EL (cell line): ENCODE data around the gene FTMT.
"Not testable (repeated sequence)": the region's sequence is repeated elsewhere in the genome, so short reads cannot be mapped to it uniquely, and the experiment has no call there.

Experiments used
- DNase-seq: peaks from one replicate; pipeline ENCODE4 v3.0.0-alpha.2; 2016

Gene FTMT

GRCh38 chr5:121851643-121852574 is at the start of gene FTMT:
Gene FTMT, plus strand, starts transcription at chr5:121851882. Its CDS starts 82 bp downstream, at chr5:121851964.
- DNase-seq, result no peak

- DNase-seq, result not testable (repeated sequence)
Measured at GRCh38 chr5:121805251-121805650, 46.4 kb upstream of the FTMT start.

DNA sequence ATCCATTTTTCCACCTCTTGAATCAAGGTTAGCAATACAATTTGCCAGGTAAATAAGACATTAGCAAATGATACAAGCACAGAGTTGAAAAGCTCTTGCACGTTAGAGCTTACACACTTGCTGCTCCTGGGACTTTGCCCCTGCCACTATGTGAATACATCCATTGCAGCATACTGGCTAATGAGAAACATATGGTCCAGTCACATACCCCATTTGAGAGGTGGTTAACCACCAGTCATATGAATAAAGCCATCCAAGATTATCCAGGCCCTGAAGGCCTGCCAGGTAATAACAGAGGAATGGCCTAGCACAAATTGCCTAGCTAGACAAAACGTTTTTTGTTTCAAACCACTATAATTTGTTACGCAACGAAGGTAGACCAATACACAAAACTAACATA is 45.8 kb upstream of the FTMT start:
- DNase-seq, result peak; percentile 24

GRCh38 chr5:121816164-121816563 is 35.5 kb upstream of the FTMT start:
- no peak for DNase-seq

- DNase-seq, result no peak
Measured at GRCh38 chr5:121819682-121820261, 31.9 kb upstream of the FTMT start.

GRCh38 chr5:121833617-121834016 is 18.1 kb upstream of the FTMT start:
- no peak for DNase-seq

GRCh38 chr5:121834021-121834420 is 17.7 kb upstream of the FTMT start:
- no peak for DNase-seq

DNA sequence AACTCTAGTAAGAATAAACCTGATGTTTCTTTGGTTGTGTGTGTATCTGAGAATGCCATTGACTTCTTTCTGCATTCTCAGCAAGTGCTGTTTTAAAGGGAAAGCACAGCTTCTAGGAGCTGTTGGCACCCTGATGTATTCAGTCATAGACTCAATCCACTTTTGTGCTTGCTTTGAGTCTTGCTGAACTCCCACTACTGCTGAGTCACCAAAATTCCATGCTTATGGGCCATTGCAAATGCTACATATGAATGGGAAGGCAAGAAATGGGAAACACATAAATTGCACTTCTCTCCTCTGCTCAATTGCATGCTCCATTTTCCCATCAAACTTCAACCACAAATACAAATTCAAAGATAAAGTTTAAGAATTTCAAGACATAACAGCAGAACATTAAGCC is 9.8 kb upstream of the FTMT start:
- no peak for DNase-seq

- DNase-seq, result no peak
Measured at GRCh38 chr5:121850272-121850671, 1.4 kb upstream of the FTMT start.

- no peak for DNase-seq
Measured at GRCh38 chr5:121853850-121854249, 2.2 kb downstream of the FTMT start.

DNA sequence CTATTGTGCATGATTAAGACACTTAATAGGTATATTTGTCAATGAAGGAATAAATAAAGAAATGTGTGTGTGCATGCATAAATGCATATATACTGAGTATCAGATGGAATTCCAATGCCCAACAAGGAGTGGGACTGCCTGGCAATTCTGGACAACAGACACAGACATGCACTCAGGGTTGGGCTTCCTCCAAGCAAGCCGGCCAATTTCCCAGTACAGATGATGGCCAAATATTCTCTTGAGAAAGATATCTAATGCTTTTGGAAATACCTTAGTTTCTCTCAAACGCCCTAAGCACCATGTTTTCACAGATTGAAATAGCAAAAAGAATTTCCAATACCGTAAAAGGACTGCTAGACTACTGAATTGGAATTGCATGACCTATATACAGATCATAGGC is 11.1 kb downstream of the FTMT start:
- no peak for DNase-seq

DNA sequence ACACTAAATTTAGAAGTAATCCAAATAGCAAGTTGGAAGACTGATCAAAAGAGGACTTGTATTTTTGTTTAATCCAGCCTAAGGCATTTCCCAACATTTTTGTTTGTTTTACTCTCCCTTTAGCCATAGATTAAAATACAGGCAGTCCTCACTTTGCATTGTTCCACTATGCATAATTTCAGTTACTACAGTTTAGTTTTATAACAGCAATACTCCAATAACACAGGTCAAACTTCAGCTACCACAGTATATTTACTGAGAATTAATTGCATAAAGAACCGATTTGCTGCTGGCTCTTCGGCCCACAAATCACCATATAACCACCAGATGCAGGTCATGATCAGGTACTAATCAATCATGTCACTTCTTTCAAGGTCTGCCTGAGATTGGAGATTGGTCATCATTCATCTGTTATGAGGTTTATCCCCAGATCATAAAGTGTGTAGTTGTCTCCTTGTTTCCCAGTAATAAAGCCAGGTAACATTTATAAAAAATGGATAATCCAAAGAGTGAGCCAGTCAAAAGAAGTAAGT is 12.1 kb downstream of the FTMT start:
- no peak for DNase-seq

DNA sequence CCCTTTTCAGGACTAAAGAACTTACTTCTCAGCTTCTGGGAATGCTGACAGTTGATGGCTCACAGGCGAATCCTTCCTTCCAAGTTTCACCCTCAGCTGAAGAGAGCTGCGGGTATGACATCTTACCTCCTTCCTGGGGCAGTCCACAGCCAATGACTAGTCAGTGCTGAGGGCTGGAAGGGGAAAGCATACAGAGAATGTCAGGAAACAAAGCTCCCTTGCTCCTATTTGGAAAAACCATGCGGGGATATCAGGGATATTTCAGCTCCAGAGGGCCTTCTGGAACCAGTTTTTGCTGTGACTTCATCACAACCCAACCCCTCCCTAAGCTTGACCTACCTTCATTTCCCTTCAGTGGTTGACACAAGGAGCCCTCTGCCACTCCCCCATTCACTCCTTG is 15.7 kb downstream of the FTMT start:
- no peak for DNase-seq

DNA sequence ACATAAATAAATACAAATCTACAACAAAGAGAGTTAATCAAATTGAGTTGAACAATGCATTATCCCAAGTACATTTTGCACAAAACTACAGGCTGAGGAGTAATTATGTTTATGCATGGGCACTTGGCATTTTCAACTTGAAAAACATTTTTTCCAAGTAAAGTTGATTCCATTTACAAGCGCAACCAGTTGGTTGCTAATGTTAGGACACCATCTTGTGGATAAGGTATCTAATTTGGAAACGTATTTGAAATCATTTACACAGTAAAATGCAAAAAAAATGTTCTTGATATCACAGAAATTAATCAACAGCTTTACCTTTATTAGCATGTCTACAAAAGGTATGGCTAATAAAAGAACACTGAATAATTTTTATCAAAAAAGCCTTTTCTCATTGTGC is 18.8 kb downstream of the FTMT start:
- DNase-seq, result peak; percentile 4

GRCh38 chr5:121872856-121873255 is 21.2 kb downstream of the FTMT start:
- DNase-seq, result no peak

GRCh38 chr5:121873409-121873808 is 21.7 kb downstream of the FTMT start:
- no peak for DNase-seq

DNA sequence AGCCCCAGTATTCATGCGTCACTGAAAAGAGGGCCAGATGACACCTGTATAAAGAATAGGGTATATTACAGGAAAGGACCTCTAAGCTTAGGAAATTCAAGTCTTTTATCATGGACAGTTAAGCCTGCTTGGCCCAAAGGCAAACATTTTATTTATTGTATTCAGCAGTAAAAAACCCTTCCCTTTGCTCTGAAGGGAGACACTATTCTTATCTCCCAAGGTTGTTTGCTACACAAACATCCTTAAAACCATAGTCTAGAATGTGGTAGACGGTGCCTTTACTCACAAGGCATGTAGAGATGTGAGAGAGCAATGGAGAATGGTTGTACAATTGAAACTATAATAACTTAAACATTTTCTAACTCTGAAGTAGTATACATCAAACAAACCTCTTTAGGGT is 33.9 kb downstream of the FTMT start:
- no peak for DNase-seq

GRCh38 chr5:121887727-121888126 is 36.0 kb downstream of the FTMT start:
- DNase-seq, result no peak

DNA sequence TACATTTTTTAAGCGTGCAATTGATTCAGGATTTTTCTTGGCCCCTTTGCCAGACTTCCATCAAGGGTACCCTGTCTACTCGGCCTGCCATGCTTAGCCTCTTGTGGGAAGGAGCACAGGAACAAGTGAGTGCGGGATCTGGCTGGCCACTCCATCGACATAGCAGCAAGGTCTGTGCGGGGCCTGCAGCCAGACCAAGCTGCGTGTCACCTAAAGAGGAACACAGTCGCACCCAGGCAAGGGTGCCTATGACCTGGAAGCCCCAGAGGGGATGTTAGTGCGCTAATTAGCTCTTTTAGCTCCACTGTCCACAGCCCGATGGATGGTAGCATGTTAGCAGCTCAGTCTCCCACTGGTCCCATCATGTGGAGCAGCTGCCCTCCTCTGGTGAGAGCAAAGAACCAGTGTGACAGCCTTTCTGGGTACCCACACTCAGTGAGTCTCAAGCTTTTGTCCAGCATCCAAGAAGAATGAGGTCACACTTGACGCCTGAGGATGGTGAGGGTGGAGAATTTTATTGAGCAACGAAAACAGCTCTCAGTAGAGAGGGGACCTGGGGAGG is 38.7 kb downstream of the FTMT start:
- DNase-seq, result no peak

DNA sequence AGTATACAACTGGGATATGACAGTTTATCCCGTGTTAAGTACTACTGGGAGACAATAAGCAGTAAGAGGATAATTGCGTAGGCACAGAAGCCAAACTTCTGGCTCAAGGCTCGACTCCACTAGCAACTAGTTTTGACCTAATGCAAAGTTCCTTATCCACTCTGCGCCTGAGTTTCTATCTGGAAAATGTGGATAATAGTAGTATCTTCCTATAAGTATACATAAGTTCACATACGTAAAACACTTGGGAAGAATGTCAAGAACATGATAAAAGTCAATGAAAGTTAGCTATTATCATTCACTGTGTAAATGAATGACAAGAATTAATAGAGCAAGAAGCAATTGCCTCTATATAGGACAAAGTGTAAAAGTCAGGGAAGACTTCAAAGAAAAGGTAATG is 45.7 kb downstream of the FTMT start:
- no peak for DNase-seq

DNA sequence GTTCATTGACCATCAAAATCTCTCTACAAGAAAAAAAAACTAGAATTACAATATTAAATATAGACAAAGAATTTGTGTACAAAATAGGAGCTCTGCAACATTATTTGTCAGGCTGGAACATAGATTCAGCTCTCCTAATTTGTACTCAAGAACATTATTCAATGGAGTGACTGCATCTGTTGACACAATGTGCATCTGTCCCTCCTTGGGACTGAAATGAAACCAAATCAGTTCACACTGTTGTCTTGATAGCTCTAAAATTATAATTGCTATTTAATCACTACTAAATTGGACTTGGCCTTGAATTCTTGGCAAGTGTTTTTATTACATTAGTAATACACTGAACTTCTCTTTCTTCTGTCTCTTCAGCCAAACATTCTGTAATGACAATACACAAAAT is 47.7 kb downstream of the FTMT start:
- DNase-seq, result no peak
